ENCODE results near the gene SYPL1. TPM values are rescaled to one million over a fixed set of nuclear protein-coding genes. Genes with fewer than 3 reads are reported as not detected.
"Not testable (repeated sequence)": the region's sequence is repeated elsewhere in the genome, so short reads cannot be mapped to it uniquely, and the experiment has no call there.

Gene SYPL1
- total RNA-seq, 2 experiments from 2014 or later = 51.3 to 52.4 TPM

- ATAC-seq (no peak), DNase-seq (no peak)
- H3K4me1 Mint-ChIP-seq (ENCODE audit: low read depth) = no peaks in the 10 kb centered on the region
- no peaks in the 10 kb centered on the region for H3K36me3 Mint-ChIP-seq (ENCODE audit: low read depth)
- no peak overlapping the region for H3K27ac Mint-ChIP-seq
- CTCF ChIA-PET = interaction anchor here (0.9 to 1.4 kb wide), 2 partner anchors 14 to 15 kb away, joined by 3 to 4 read pairs; no protein-coding TSS in a partner anchor
- H3K4me3 Mint-ChIP-seq = no peak overlapping the region
- POLR2A ChIA-PET = interaction anchor here (1.1 kb wide), 1 partner anchor 67 kb away, joined by 3 read pairs; no protein-coding TSS in a partner anchor
- H3K9me3 Mint-ChIP-seq (ENCODE audit: insufficient read depth) = no peaks in the 10 kb centered on the region
- H3K27me3 Mint-ChIP-seq (ENCODE audit: low read depth) = peaks cover 19% of the 10 kb centered on the region
Measured at GRCh38 chr7:106138776-106139175, 26.7 kb upstream of the SYPL1 start.

GRCh38 chr7:106138181-106138580 is 26.1 kb upstream of the SYPL1 start:
- H3K9me3 Mint-ChIP-seq (ENCODE audit: insufficient read depth); H3K36me3 Mint-ChIP-seq (ENCODE audit: low read depth); DNase-seq; H3K4me3 Mint-ChIP-seq; H3K4me1 Mint-ChIP-seq (ENCODE audit: low read depth); H3K27ac Mint-ChIP-seq; POLR2A ChIA-PET; ATAC-seq: not testable (repeated sequence)
- CTCF ChIA-PET = interaction anchor here (0.9 to 1.4 kb wide), 2 partner anchors 16 to 81 kb away, joined by 3 to 4 read pairs; no protein-coding TSS in a partner anchor
- peaks cover 19% of the 10 kb centered on the region for H3K27me3 Mint-ChIP-seq (ENCODE audit: low read depth)

GRCh38 chr7:106134241-106134640 is 22.1 kb upstream of the SYPL1 start:
- Mint-ChIP-seq H3K4me1 (ENCODE audit: low read depth) (no peaks in the 10 kb centered on the region), H3K27ac (no peak overlapping the region), H3K27me3 (ENCODE audit: low read depth) (peaks cover 25% of the 10 kb centered on the region), H3K4me3 (no peak overlapping the region), H3K36me3 (ENCODE audit: low read depth) (no peaks in the 10 kb centered on the region), H3K9me3 (ENCODE audit: insufficient read depth) (no peaks in the 10 kb centered on the region)
- no peak for ATAC-seq
- ChIA-PET CTCF (interaction anchor here (1.0 to 1.3 kb wide), 2 partner anchors 19 to 77 kb away, joined by 3 to 4 read pairs; no protein-coding TSS in a partner anchor), POLR2A (no interaction called here)
- DNase-seq = no peak

GRCh38 chr7:106129291-106129690 is 17.2 kb upstream of the SYPL1 start:
- POLR2A ChIA-PET = no interaction called here
- Mint-ChIP-seq H3K4me1 (ENCODE audit: low read depth) (peaks cover 7% of the 10 kb centered on the region), H3K4me3 (no peak overlapping the region), H3K27me3 (ENCODE audit: low read depth) (peaks cover 20% of the 10 kb centered on the region), H3K9me3 (ENCODE audit: insufficient read depth) (no peaks in the 10 kb centered on the region), H3K27ac (no peak overlapping the region), H3K36me3 (ENCODE audit: low read depth) (no peaks in the 10 kb centered on the region)
- DNase-seq = no peak
- no peak for ATAC-seq
- CTCF ChIA-PET = no interaction called here

- CTCF ChIA-PET = no interaction called here
- DNase-seq (no peak), ATAC-seq (no peak)
- H3K27ac Mint-ChIP-seq = no peak overlapping the region
- POLR2A ChIA-PET = no interaction called here
- H3K4me3 Mint-ChIP-seq = no peak overlapping the region
- peaks cover 20% of the 10 kb centered on the region for H3K27me3 Mint-ChIP-seq (ENCODE audit: low read depth)
- H3K4me1 Mint-ChIP-seq (ENCODE audit: low read depth) = peaks cover 7% of the 10 kb centered on the region
- H3K9me3 Mint-ChIP-seq (ENCODE audit: insufficient read depth) = no peaks in the 10 kb centered on the region
- no peaks in the 10 kb centered on the region for H3K36me3 Mint-ChIP-seq (ENCODE audit: low read depth)
Measured at GRCh38 chr7:106128836-106129235, 16.7 kb upstream of the SYPL1 start.

- H3K36me3 Mint-ChIP-seq (ENCODE audit: low read depth) = no peaks in the 10 kb centered on the region
- peaks cover 7% of the 10 kb centered on the region for H3K4me1 Mint-ChIP-seq (ENCODE audit: low read depth)
- ChIA-PET CTCF (no interaction called here), POLR2A (no interaction called here)
- H3K27me3 Mint-ChIP-seq (ENCODE audit: low read depth) = peaks cover 20% of the 10 kb centered on the region
- H3K9me3 Mint-ChIP-seq (ENCODE audit: insufficient read depth) = no peaks in the 10 kb centered on the region
- ATAC-seq (no peak), DNase-seq (no peak)
- H3K4me3 Mint-ChIP-seq = no peak overlapping the region
- no peak overlapping the region for H3K27ac Mint-ChIP-seq
Measured at GRCh38 chr7:106127984-106128780, 16.1 kb upstream of the SYPL1 start.

- Mint-ChIP-seq H3K27me3 (ENCODE audit: low read depth) (peaks cover 16% of the 10 kb centered on the region), H3K36me3 (ENCODE audit: low read depth) (no peaks in the 10 kb centered on the region), H3K9me3 (ENCODE audit: insufficient read depth) (no peaks in the 10 kb centered on the region), H3K4me1 (ENCODE audit: low read depth) (peaks cover 7% of the 10 kb centered on the region), H3K4me3 (peak overlapping the region; percentile 24), H3K27ac (no peak overlapping the region)
- DNase-seq (peak; percentile 55), ATAC-seq (no peak)
- POLR2A ChIA-PET = interaction anchor here (0.9 to 1.4 kb wide), 3 partner anchors 9 to 52 kb away, joined by 3 read pairs; partner anchors contain the start of gene SYPL1
- CTCF ChIA-PET = interaction anchor here (0.9 to 2.6 kb wide), 10 partner anchors 9 to 84 kb away, joined by 3 to 19 read pairs (median 4); no protein-coding TSS in a partner anchor
Measured at GRCh38 chr7:106126170-106126938, 14.2 kb upstream of the SYPL1 start.

- DNase-seq (no peak), ATAC-seq (no peak)
- Mint-ChIP-seq H3K27ac (no peak overlapping the region), H3K4me1 (ENCODE audit: low read depth) (peaks cover 7% of the 10 kb centered on the region), H3K9me3 (ENCODE audit: insufficient read depth) (no peaks in the 10 kb centered on the region), H3K36me3 (ENCODE audit: low read depth) (no peaks in the 10 kb centered on the region), H3K27me3 (ENCODE audit: low read depth) (peaks cover 9% of the 10 kb centered on the region), H3K4me3 (no peak overlapping the region)
- ChIA-PET POLR2A (interaction anchor here (1.4 kb wide), 1 partner anchor 51 kb away, joined by 3 read pairs; no protein-coding TSS in a partner anchor), CTCF (interaction anchor here (0.9 to 2.6 kb wide), 7 partner anchors 9 to 83 kb away, joined by 3 to 19 read pairs (median 4); no protein-coding TSS in a partner anchor)
Measured at GRCh38 chr7:106125417-106125816, 13.3 kb upstream of the SYPL1 start.

GRCh38 chr7:106124186-106124585 is 12.1 kb upstream of the SYPL1 start:
- no peaks in the 10 kb centered on the region for H3K36me3 Mint-ChIP-seq (ENCODE audit: low read depth)
- no peak overlapping the region for H3K27ac Mint-ChIP-seq
- H3K27me3 Mint-ChIP-seq (ENCODE audit: low read depth) = peaks cover 8% of the 10 kb centered on the region
- ChIA-PET CTCF (interaction anchor here (1.0 kb wide), 1 partner anchor 68 kb away, joined by 3 read pairs; no protein-coding TSS in a partner anchor), POLR2A (no interaction called here)
- no peak overlapping the region for H3K4me3 Mint-ChIP-seq
- peaks cover 7% of the 10 kb centered on the region for H3K4me1 Mint-ChIP-seq (ENCODE audit: low read depth)
- DNase-seq = no peak
- ATAC-seq = no peak
- H3K9me3 Mint-ChIP-seq (ENCODE audit: insufficient read depth) = no peaks in the 10 kb centered on the region

GRCh38 chr7:106122713-106123112 is 10.6 kb upstream of the SYPL1 start:
- DNase-seq = no peak
- peaks cover 7% of the 10 kb centered on the region for H3K4me1 Mint-ChIP-seq (ENCODE audit: low read depth)
- ChIA-PET POLR2A (no interaction called here), CTCF (interaction anchor here (1.2 kb wide), 1 partner anchor 99 kb away, joined by 3 read pairs; no protein-coding TSS in a partner anchor)
- H3K4me3 Mint-ChIP-seq = no peak overlapping the region
- no peaks in the 10 kb centered on the region for H3K36me3 Mint-ChIP-seq (ENCODE audit: low read depth)
- peaks cover 4% of the 10 kb centered on the region for H3K27me3 Mint-ChIP-seq (ENCODE audit: low read depth)
- no peaks in the 10 kb centered on the region for H3K9me3 Mint-ChIP-seq (ENCODE audit: insufficient read depth)
- H3K27ac Mint-ChIP-seq = no peak overlapping the region
- ATAC-seq = no peak

GRCh38 chr7:106121189-106121810 is 9.2 kb upstream of the SYPL1 start:
- peaks cover 4% of the 10 kb centered on the region for H3K27me3 Mint-ChIP-seq (ENCODE audit: low read depth)
- DNase-seq = no peak
- POLR2A ChIA-PET = no interaction called here
- H3K4me1 Mint-ChIP-seq (ENCODE audit: low read depth) = peaks cover 4% of the 10 kb centered on the region
- no peaks in the 10 kb centered on the region for H3K9me3 Mint-ChIP-seq (ENCODE audit: insufficient read depth)
- CTCF ChIA-PET = interaction anchor here (0.9 kb wide), 1 partner anchor 35 kb away, joined by 3 read pairs; no protein-coding TSS in a partner anchor
- no peak for ATAC-seq
- H3K27ac Mint-ChIP-seq = no peak overlapping the region
- no peaks in the 10 kb centered on the region for H3K36me3 Mint-ChIP-seq (ENCODE audit: low read depth)
- no peak overlapping the region for H3K4me3 Mint-ChIP-seq

Data from activated CD8-positive, alpha-beta T cell treated with anti-CD3 and anti-CD28 coated beads, Interleukin-2, amount 10 ng/mL, durations not matched to agents 7 days and 5 days (primary cell).